ENCODE results near the gene AKNA.
"Not testable (repeated sequence)": the region's sequence is repeated elsewhere in the genome, so short reads cannot be mapped to it uniquely, and the experiment has no call there.

AKNA gene

GRCh38 chr9:114341152-114341830 is 46.5 kb downstream of the AKNA start:
- DNase-seq (ENCODE audit: low read depth, low spot score) = no peak

- DNase-seq (ENCODE audit: low read depth, low spot score) = peak; percentile 77
These were observed 48.5 kb downstream of the AKNA start for GRCh38 chr9:114339130-114339908.

GRCh38 chr9:114338187-114338586 is 49.6 kb downstream of the AKNA start:
- no peak for DNase-seq (ENCODE audit: low read depth, low spot score)

GRCh38 chr9:114336699-114337395 is 50.9 kb downstream of the AKNA start:
- DNase-seq (ENCODE audit: low read depth, low spot score) = no peak

GRCh38 chr9:114336157-114336556 is 51.6 kb downstream of the AKNA start:
- DNase-seq (ENCODE audit: low read depth, low spot score) = no peak

- DNase-seq (ENCODE audit: low read depth, low spot score) = no peak
These were observed 52.0 kb downstream of the AKNA start for GRCh38 chr9:114335745-114336144.

- DNase-seq (ENCODE audit: low read depth, low spot score) = no peak
These were observed 53.3 kb downstream of the AKNA start for GRCh38 chr9:114334490-114334889.

- not testable (repeated sequence) for DNase-seq (ENCODE audit: low read depth, low spot score)
These were observed 54.1 kb downstream of the AKNA start for GRCh38 chr9:114333718-114334117.

GRCh38 chr9:114332474-114333040 is 55.2 kb downstream of the AKNA start:
- not testable (repeated sequence) for DNase-seq (ENCODE audit: low read depth, low spot score)

- not testable (repeated sequence) for DNase-seq (ENCODE audit: low read depth, low spot score)
These were observed 56.3 kb downstream of the AKNA start for GRCh38 chr9:114331229-114332195.

- no peak for DNase-seq (ENCODE audit: low read depth, low spot score)
These were observed 57.1 kb downstream of the AKNA start for GRCh38 chr9:114330636-114331035.

- not testable (repeated sequence) for DNase-seq (ENCODE audit: low read depth, low spot score)
These were observed 58.2 kb downstream of the AKNA start, which contains the start of gene ORM2 for GRCh38 chr9:114329625-114330022. TSS of gene ORM2 (plus strand) at chr9:114329869. CDS start at chr9:114329905, 36 bp downstream.

GRCh38 chr9:114328937-114329624 is 58.7 kb downstream of the AKNA start:
- not testable (repeated sequence) for DNase-seq (ENCODE audit: low read depth, low spot score)

- not testable (repeated sequence) for DNase-seq (ENCODE audit: low read depth, low spot score)
These were observed 59.4 kb downstream of the AKNA start for GRCh38 chr9:114328357-114328820.

- no peak for DNase-seq (ENCODE audit: low read depth, low spot score)
These were observed 60.0 kb downstream of the AKNA start for GRCh38 chr9:114327749-114328148.

- not testable (repeated sequence) for DNase-seq (ENCODE audit: low read depth, low spot score)
These were observed 62.0 kb downstream of the AKNA start for GRCh38 chr9:114325684-114326254.

GRCh38 chr9:114324965-114325364 is 62.8 kb downstream of the AKNA start:
- not testable (repeated sequence) for DNase-seq (ENCODE audit: low read depth, low spot score)

- no peak for DNase-seq (ENCODE audit: low read depth, low spot score)
These were observed 63.3 kb downstream of the AKNA start for GRCh38 chr9:114324492-114324891.

GRCh38 chr9:114323849-114324248 is 63.9 kb downstream of the AKNA start:
- not testable (repeated sequence) for DNase-seq (ENCODE audit: low read depth, low spot score)
